ENCODE measurements around the gene ARHGDIG. TPM values are rescaled to one million over a fixed set of nuclear protein-coding genes. Genes with fewer than 3 reads are reported as not detected.

The ARHGDIG gene
- total RNA-seq, 1 donor from 2014 or later = 5.0 TPM

DNA sequence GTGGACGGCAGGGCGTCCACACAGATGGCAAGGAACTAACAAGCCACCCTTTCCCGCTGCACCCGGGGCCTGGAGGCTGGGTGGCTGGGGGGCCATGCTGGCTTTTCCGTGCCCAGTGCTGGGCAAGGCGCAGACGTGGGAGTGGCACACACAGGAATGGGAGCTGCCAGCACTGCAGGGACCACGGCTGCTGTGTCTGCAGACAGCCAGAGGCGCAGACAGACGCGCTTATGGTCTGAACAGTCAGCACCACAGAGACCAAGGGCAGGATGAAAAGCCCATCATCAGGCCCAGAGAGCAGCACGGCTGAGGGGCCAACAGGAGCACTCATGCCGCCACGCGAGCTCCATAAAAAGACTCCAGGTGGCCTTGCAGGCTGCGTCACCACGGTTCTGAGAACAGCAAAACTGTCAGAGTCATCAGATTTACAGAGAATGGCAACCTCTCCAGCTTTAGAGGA, 26.6 kb downstream of the ARHGDIG start:
- TF ChIP-seq, protein P1, sequence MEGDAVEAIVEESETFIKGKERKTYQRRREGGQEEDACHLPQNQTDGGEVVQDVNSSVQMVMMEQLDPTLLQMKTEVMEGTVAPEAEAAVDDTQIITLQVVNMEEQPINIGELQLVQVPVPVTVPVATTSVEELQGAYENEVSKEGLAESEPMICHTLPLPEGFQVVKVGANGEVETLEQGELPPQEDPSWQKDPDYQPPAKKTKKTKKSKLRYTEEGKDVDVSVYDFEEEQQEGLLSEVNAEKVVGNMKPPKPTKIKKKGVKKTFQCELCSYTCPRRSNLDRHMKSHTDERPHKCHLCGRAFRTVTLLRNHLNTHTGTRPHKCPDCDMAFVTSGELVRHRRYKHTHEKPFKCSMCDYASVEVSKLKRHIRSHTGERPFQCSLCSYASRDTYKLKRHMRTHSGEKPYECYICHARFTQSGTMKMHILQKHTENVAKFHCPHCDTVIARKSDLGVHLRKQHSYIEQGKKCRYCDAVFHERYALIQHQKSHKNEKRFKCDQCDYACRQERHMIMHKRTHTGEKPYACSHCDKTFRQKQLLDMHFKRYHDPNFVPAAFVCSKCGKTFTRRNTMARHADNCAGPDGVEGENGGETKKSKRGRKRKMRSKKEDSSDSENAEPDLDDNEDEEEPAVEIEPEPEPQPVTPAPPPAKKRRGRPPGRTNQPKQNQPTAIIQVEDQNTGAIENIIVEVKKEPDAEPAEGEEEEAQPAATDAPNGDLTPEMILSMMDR (IDR thresholded peaks at IDR 0.05; ENCODE audit: insufficient read depth, low read depth, low read length) = no peak
- TF ChIP-seq EZH2 (IDR thresholded peaks at IDR 0.05; ENCODE audit: insufficient read depth, low read length) = no peak
- H3K27me3 Mint-ChIP-seq (ENCODE audit: low read depth, unreplicated experiment) = no peaks in the 10 kb centered on the region
- no peaks in the 10 kb centered on the region for H3K4me1 Mint-ChIP-seq (ENCODE audit: low read depth, unreplicated experiment)
- no peaks in the 10 kb centered on the region for H3K4me1 ChIP-seq (ENCODE audit: insufficient read depth, low read length)
- no peak overlapping the region for H3K27ac Mint-ChIP-seq (ENCODE audit: unreplicated experiment)
- FAIRE-seq = no peak
- peaks cover 13% of the 10 kb centered on the region for H3K36me3 Mint-ChIP-seq (ENCODE audit: low read depth, unreplicated experiment)
- no peaks in the 10 kb centered on the region for H3K27me3 ChIP-seq (ENCODE audit: insufficient read depth, low read length)
- no peak overlapping the region for H3K4me2 ChIP-seq (ENCODE audit: low read length)
- no peaks in the 10 kb centered on the region for H3K79me2 ChIP-seq (ENCODE audit: insufficient read depth, low read length)
- H3K9ac ChIP-seq (ENCODE audit: low read length) = no peak overlapping the region
- H2AFZ ChIP-seq (ENCODE audit: low read depth, low read length) = no peak overlapping the region
- H3K9me3 ChIP-seq (ENCODE audit: insufficient read depth, low read depth, low read length) = no peaks in the 10 kb centered on the region
- H4K20me1 ChIP-seq (ENCODE audit: insufficient read depth, low read length) = peaks cover 11% of the 10 kb centered on the region
- peaks cover 3% of the 10 kb centered on the region for H3K36me3 ChIP-seq (ENCODE audit: insufficient read depth, low read length)
- no peaks in the 10 kb centered on the region for H3K9me3 Mint-ChIP-seq (ENCODE audit: unreplicated experiment)
- no peak overlapping the region for H3K4me3 ChIP-seq (ENCODE audit: insufficient read depth, low read depth, low read length)
- no peak for DNase-seq (ENCODE audit: low read depth)
- no peak overlapping the region for H3K27ac ChIP-seq (ENCODE audit: low read depth, low read length)
- H3K4me3 Mint-ChIP-seq (ENCODE audit: unreplicated experiment) = no peak overlapping the region

DNA sequence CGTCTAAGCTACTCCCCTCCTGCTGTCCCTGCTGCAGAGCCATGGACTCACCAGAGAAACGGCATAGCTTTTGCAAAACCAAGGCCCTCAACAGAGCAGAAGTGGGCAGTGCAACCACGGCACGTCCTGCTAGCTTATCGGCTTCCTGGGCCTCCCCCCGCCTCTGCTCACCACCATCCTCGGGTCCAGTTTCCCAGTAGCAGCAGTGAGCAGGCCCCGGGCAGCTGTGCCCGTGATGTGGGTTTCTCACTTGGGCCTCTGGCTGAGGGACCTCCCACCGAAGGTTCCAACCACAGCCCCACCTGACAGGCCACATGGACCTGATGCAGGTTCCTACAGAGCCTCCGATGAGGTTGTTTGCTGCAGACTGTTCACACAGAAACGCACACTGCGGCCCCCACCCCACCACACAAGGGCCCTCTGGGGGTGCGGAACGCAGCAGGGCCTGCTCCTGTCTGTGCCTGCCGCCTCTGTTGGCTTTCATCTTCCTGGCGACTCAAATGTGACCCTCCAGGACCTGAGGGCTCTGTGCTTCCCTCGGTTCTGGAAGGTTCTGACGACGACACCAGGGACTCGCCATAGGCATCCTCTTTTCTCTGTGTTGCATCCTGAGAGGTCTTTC, 27.4 kb downstream of the ARHGDIG start:
- Histone ChIP-seq H3K9me3 (ENCODE audit: insufficient read depth, low read depth, low read length) (no peaks in the 10 kb centered on the region), H2AFZ (ENCODE audit: low read depth, low read length) (no peak overlapping the region), H3K36me3 (ENCODE audit: insufficient read depth, low read length) (peaks cover 3% of the 10 kb centered on the region), H3K9ac (ENCODE audit: low read length) (no peak overlapping the region), H3K4me1 (ENCODE audit: insufficient read depth, low read length) (no peaks in the 10 kb centered on the region), H3K4me3 (ENCODE audit: insufficient read depth, low read depth, low read length) (no peak overlapping the region), H3K27ac (ENCODE audit: low read depth, low read length) (no peak overlapping the region), H3K27me3 (ENCODE audit: insufficient read depth, low read length) (no peaks in the 10 kb centered on the region), H3K4me2 (ENCODE audit: low read length) (no peak overlapping the region), H4K20me1 (ENCODE audit: insufficient read depth, low read length) (peaks cover 16% of the 10 kb centered on the region), H3K79me2 (ENCODE audit: insufficient read depth, low read length) (no peaks in the 10 kb centered on the region)
- no peak for DNase-seq (ENCODE audit: low read depth)
- Mint-ChIP-seq H3K4me1 (ENCODE audit: low read depth, unreplicated experiment) (no peaks in the 10 kb centered on the region), H3K36me3 (ENCODE audit: low read depth, unreplicated experiment) (peaks cover 13% of the 10 kb centered on the region), H3K27ac (ENCODE audit: unreplicated experiment) (no peak overlapping the region), H3K27me3 (ENCODE audit: low read depth, unreplicated experiment) (no peaks in the 10 kb centered on the region), H3K4me3 (ENCODE audit: unreplicated experiment) (no peak overlapping the region), H3K9me3 (ENCODE audit: unreplicated experiment) (no peaks in the 10 kb centered on the region)
- TF ChIP-seq, protein P1 (IDR thresholded peaks at IDR 0.05; ENCODE audit: insufficient read depth, low read depth, low read length) = no peak
- no peak for TF ChIP-seq EZH2 (IDR thresholded peaks at IDR 0.05; ENCODE audit: insufficient read depth, low read length)
- no peak for FAIRE-seq

- no peaks in the 10 kb centered on the region for H3K4me1 Mint-ChIP-seq (ENCODE audit: low read depth, unreplicated experiment)
- TF ChIP-seq, protein P1 (IDR thresholded peaks at IDR 0.05; ENCODE audit: insufficient read depth, low read depth, low read length) = no peak
- no peak for TF ChIP-seq EZH2 (IDR thresholded peaks at IDR 0.05; ENCODE audit: insufficient read depth, low read length)
- no peak for FAIRE-seq
- Histone ChIP-seq H3K4me1 (ENCODE audit: insufficient read depth, low read length) (no peaks in the 10 kb centered on the region), H3K36me3 (ENCODE audit: insufficient read depth, low read length) (no peaks in the 10 kb centered on the region), H3K4me2 (ENCODE audit: low read length) (no peak overlapping the region), H3K27ac (ENCODE audit: low read depth, low read length) (no peak overlapping the region), H2AFZ (ENCODE audit: low read depth, low read length) (no peak overlapping the region), H3K4me3 (ENCODE audit: insufficient read depth, low read depth, low read length) (no peak overlapping the region), H3K79me2 (ENCODE audit: insufficient read depth, low read length) (no peaks in the 10 kb centered on the region), H4K20me1 (ENCODE audit: insufficient read depth, low read length) (peaks cover 31% of the 10 kb centered on the region), H3K27me3 (ENCODE audit: insufficient read depth, low read length) (no peaks in the 10 kb centered on the region), H3K9me3 (ENCODE audit: insufficient read depth, low read depth, low read length) (no peaks in the 10 kb centered on the region), H3K9ac (ENCODE audit: low read length) (no peak overlapping the region)
- no peaks in the 10 kb centered on the region for H3K9me3 Mint-ChIP-seq (ENCODE audit: unreplicated experiment)
- H3K27ac Mint-ChIP-seq (ENCODE audit: unreplicated experiment) = no peak overlapping the region
- peaks cover 11% of the 10 kb centered on the region for H3K36me3 Mint-ChIP-seq (ENCODE audit: low read depth, unreplicated experiment)
- H3K4me3 Mint-ChIP-seq (ENCODE audit: unreplicated experiment) = no peak overlapping the region
- no peak for DNase-seq (ENCODE audit: low read depth)
- no peaks in the 10 kb centered on the region for H3K27me3 Mint-ChIP-seq (ENCODE audit: low read depth, unreplicated experiment)
These were observed 29.1 kb downstream of the ARHGDIG start for GRCh38 chr16:309476-309875.
